ENCODE data around the gene ZNF799. TPM values are rescaled to one million over a fixed set of nuclear protein-coding genes. Genes with fewer than 3 reads are reported as not detected.
"Not testable (repeated sequence)": the region's sequence is repeated elsewhere in the genome, so short reads cannot be mapped to it uniquely, and the experiment has no call there.

Gene ZNF799
- total RNA-seq, 1 experiment from 2014 or later: 0.42 TPM

DNA sequence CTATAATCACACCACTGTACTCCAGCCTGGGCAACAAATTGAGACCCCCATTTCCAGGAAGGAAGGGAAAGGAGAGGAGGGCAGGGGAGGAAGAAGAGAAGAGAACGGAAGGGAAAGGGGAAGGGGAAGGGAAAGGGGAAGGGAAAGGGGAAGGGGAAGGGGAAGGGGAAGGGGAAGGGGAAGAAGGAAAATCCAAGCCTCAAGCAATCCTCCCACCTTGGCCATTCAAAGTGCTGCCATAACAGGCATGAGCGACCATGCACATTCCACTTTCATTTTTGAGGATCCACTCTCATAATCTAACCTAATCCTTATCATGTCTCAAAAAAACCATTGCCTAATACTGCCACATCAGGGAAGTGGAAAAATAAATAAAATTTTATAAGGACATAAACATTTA, 14.7 kb downstream of the ZNF799 start:
- not testable (repeated sequence) for H3K27ac ChIP-seq; H3K27me3 ChIP-seq (replicated peaks); DNase-seq (ENCODE audit: low read depth in 1 of 2, low spot score in 2 of 2); H3K4me1 ChIP-seq (replicated peaks); H3K36me3 ChIP-seq; H3K9me3 ChIP-seq (replicated peaks); H3K4me3 ChIP-seq

GRCh38 chr19:12380444-12380737, 20.7 kb downstream of the ZNF799 start:
- H3K27ac ChIP-seq: no peak overlapping the region
- no peaks in the 10 kb centered on the region for H3K4me1 ChIP-seq (replicated peaks)
- DNase-seq (ENCODE audit: low read depth in 1 of 2, low spot score in 2 of 2): no peak
- H3K9me3 ChIP-seq (replicated peaks): peaks cover 8% of the 10 kb centered on the region
- H3K27me3 ChIP-seq (replicated peaks): no peaks in the 10 kb centered on the region
- H3K36me3 ChIP-seq: no peaks in the 10 kb centered on the region
- no peak overlapping the region for H3K4me3 ChIP-seq

- H3K27me3 ChIP-seq (replicated peaks): no peaks in the 10 kb centered on the region
- H3K9me3 ChIP-seq (replicated peaks): peaks cover 8% of the 10 kb centered on the region
- H3K36me3 ChIP-seq: no peaks in the 10 kb centered on the region
- no peak overlapping the region for H3K4me3 ChIP-seq
- DNase-seq (ENCODE audit: low read depth in 1 of 2, low spot score in 2 of 2): no peak
- no peak overlapping the region for H3K27ac ChIP-seq
- H3K4me1 ChIP-seq (replicated peaks): no peaks in the 10 kb centered on the region
Observed at GRCh38 chr19:12379732-12380443, 21.2 kb downstream of the ZNF799 start.

- no peak for DNase-seq (ENCODE audit: low read depth in 1 of 2, low spot score in 2 of 2)
- peaks cover 6% of the 10 kb centered on the region; the same call in 1 of the 2 replicates for H3K9me3 ChIP-seq (replicated peaks)
- no peak overlapping the region for H3K4me3 ChIP-seq
- H3K27me3 ChIP-seq (replicated peaks): no peaks in the 10 kb centered on the region
- H3K4me1 ChIP-seq (replicated peaks): no peaks in the 10 kb centered on the region
- H3K27ac ChIP-seq: no peak overlapping the region
- no peaks in the 10 kb centered on the region for H3K36me3 ChIP-seq
Observed at GRCh38 chr19:12374026-12374425, 27.0 kb downstream of the ZNF799 start.

GRCh38 chr19:12365236-12366162, 35.6 kb downstream of the ZNF799 start, which contains the start of gene ZNF442:
ZNF442 (minus strand) TSS chr19:12365683; CDS start chr19:12363631, 2,052 bp downstream.
- Histone ChIP-seq H3K4me1 (replicated peaks) (no peaks in the 10 kb centered on the region), H3K9me3 (replicated peaks) (peaks cover 9% of the 10 kb centered on the region), H3K27ac (peak within 1 kb of the TSS; percentile 60), H3K36me3 (no peaks in the 10 kb centered on the region), H3K4me3 (peak within 1 kb of the TSS; percentile 68), H3K27me3 (replicated peaks) (no peaks in the 10 kb centered on the region)
- peak; percentile 69 to 70 for DNase-seq (ENCODE audit: low read depth in 1 of 2, low spot score in 2 of 2)

GRCh38 chr19:12364391-12365235, 36.5 kb downstream of the ZNF799 start:
- Histone ChIP-seq H3K27ac (peak overlapping the region; percentile 60), H3K4me1 (replicated peaks) (no peaks in the 10 kb centered on the region), H3K9me3 (replicated peaks) (peaks cover 10% of the 10 kb centered on the region), H3K36me3 (no peaks in the 10 kb centered on the region), H3K4me3 (peak overlapping the region; percentile 68), H3K27me3 (replicated peaks) (no peaks in the 10 kb centered on the region)
- no peak for DNase-seq (ENCODE audit: low read depth in 1 of 2, low spot score in 2 of 2)

GRCh38 chr19:12362236-12362635, 38.8 kb downstream of the ZNF799 start:
- H3K27me3 ChIP-seq (replicated peaks); H3K36me3 ChIP-seq; H3K27ac ChIP-seq; H3K4me1 ChIP-seq (replicated peaks); DNase-seq (ENCODE audit: low read depth in 1 of 2, low spot score in 2 of 2); H3K4me3 ChIP-seq: not testable (repeated sequence)
- H3K9me3 ChIP-seq (replicated peaks): peaks cover 21% of the 10 kb centered on the region; the same call in 1 of the 2 replicates

GRCh38 chr19:12353375-12353774, 47.7 kb downstream of the ZNF799 start:
- no peaks in the 10 kb centered on the region for H3K27me3 ChIP-seq (replicated peaks)
- peaks cover 6% of the 10 kb centered on the region; the same call in 1 of the 2 replicates for H3K36me3 ChIP-seq
- no peak for DNase-seq (ENCODE audit: low read depth in 1 of 2, low spot score in 2 of 2)
- H3K4me3 ChIP-seq: no peak overlapping the region
- H3K4me1 ChIP-seq (replicated peaks): no peaks in the 10 kb centered on the region
- peaks cover 26% of the 10 kb centered on the region for H3K9me3 ChIP-seq (replicated peaks)
- H3K27ac ChIP-seq: no peak overlapping the region

DNA sequence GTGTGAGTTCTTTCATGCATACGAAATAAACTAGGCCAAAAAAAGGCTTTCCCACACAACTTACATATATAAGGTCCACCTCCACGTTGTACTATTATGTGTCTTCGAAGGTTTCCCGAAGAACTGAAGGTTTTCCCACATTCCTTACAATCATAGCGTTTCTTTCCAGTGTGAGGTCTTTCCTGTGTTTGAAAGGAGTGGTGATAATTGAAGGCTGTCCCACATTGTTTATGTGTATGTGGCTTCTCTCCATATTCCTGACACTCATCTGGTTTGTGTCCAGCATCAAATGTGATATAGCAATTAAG, 50.2 kb downstream of the ZNF799 start:
- no peaks in the 10 kb centered on the region for H3K27me3 ChIP-seq (replicated peaks)
- H3K9me3 ChIP-seq (replicated peaks): peaks cover 33% of the 10 kb centered on the region
- peaks cover 6% of the 10 kb centered on the region; the same call in 1 of the 2 replicates for H3K36me3 ChIP-seq
- H3K4me3 ChIP-seq: no peak overlapping the region
- no peaks in the 10 kb centered on the region for H3K4me1 ChIP-seq (replicated peaks)
- H3K27ac ChIP-seq: no peak overlapping the region
- no peak for DNase-seq (ENCODE audit: low read depth in 1 of 2, low spot score in 2 of 2)

DNA sequence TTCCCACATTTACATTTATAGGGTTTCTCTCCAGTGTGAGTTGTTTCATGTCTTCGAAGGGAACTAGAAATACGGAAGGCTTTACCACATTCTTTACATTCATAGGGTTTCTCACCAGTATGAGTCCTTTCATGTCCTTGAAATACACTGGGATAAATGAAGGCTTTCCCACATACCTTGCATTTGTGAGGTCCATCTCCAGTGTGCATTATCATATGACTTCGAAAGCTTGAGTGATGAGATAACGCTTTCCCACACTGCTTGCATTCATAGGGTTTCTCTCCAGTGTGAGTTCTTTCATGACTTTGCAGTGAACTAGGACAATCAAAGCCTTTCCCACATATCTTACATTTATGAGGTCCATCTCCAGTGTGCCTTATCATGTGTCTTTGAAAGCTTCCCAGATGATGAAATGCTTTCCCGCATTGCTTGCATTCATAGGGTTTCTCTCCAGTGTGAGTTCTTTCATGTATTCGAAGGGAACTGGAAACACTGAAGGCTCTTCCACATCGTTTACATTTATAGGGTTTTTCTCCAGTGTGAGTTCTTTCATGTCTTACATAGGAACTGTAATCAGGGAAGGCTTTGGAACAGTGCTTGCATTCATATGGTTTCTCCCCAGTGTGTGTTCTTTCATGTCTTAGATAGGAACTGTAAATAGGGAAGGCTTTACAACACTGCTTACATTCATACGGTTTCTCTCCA, 50.7 kb downstream of the ZNF799 start:
- H3K4me1 ChIP-seq (replicated peaks): no peaks in the 10 kb centered on the region
- no peak for DNase-seq (ENCODE audit: low read depth in 1 of 2, low spot score in 2 of 2)
- peaks cover 33% of the 10 kb centered on the region for H3K9me3 ChIP-seq (replicated peaks)
- peaks cover 6% of the 10 kb centered on the region; the same call in 1 of the 2 replicates for H3K36me3 ChIP-seq
- no peak overlapping the region for H3K27ac ChIP-seq
- no peaks in the 10 kb centered on the region for H3K27me3 ChIP-seq (replicated peaks)
- no peak overlapping the region for H3K4me3 ChIP-seq

DNA sequence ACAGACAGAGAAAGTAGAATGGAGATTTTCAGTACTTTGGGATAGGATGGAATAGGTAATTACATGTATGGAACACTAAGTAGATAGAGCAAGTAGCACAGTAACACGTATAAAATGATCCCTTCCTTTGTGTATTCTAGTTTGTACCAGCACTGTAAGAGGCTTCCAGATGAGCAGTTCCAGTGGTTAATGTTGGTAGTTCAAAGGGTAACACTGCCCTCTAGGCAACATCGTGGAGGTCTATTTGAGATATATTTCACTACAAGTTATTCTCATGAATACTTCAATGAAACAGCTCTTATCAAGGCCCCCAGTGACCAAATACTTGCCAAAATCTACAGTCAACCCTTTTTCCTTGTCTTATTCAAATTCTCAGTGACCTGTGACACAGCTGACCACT, 54.2 kb downstream of the ZNF799 start:
- no peak overlapping the region for H3K4me3 ChIP-seq
- H3K36me3 ChIP-seq: peaks cover 6% of the 10 kb centered on the region; the same call in 1 of the 2 replicates
- no peak overlapping the region for H3K27ac ChIP-seq
- no peak for DNase-seq (ENCODE audit: low read depth in 1 of 2, low spot score in 2 of 2)
- no peaks in the 10 kb centered on the region for H3K27me3 ChIP-seq (replicated peaks)
- H3K9me3 ChIP-seq (replicated peaks): peaks cover 25% of the 10 kb centered on the region
- no peaks in the 10 kb centered on the region for H3K4me1 ChIP-seq (replicated peaks)

GRCh38 chr19:12345197-12345596, 55.9 kb downstream of the ZNF799 start:
- Histone ChIP-seq H3K4me1 (replicated peaks) (no peaks in the 10 kb centered on the region), H3K4me3 (no peak overlapping the region), H3K27ac (no peak overlapping the region), H3K36me3 (no peaks in the 10 kb centered on the region), H3K9me3 (replicated peaks) (peaks cover 17% of the 10 kb centered on the region), H3K27me3 (replicated peaks) (no peaks in the 10 kb centered on the region)
- no peak for DNase-seq (ENCODE audit: low read depth in 1 of 2, low spot score in 2 of 2)

Data from SJSA1 (cell line).